HEK293T (cell line): ENCODE measurements around the gene S100A16.

Experiments used
- CTCF ChIA-PET: fragments of 350-600 bp; formaldehyde crosslinking; extraction: SDS; loops from one replicate; lab custom pipeline; 2021; ENCODE audit warnings: antibody characterized with exemption, inconsistent platforms; lab: Yijun Ruan, JAX
- POLR2A ChIA-PET: fragments of 350-600 bp; formaldehyde crosslinking; extraction: SDS; loops from one replicate; lab custom pipeline; 2020; ENCODE audit warnings: antibody characterized with exemption, inconsistent platforms; lab: Yijun Ruan, JAX
- DNase-seq: peaks from one replicate; pipeline ENCODE4 v3.0.0; 2012; ENCODE audit warnings: mixed read lengths; ENCODE audit errors: extremely low spot score
- ARNT ChIP-seq: fragments of 450-650 bp; IDR thresholded peaks from 2 replicates; pipeline ENCODE4 v1.6.1; 2017; ENCODE audit warnings: mild to moderate bottlenecking
- BHLHE40 ChIP-seq: fragments of 450-650 bp; IDR thresholded peaks from 2 replicates; pipeline ENCODE4 v1.6.1; 2016; ENCODE audit warnings: mild to moderate bottlenecking, moderate library complexity, borderline replicate concordance
- CTBP1 ChIP-seq: fragments of 450-650 bp; IDR thresholded peaks from 2 replicates; pipeline ENCODE4 v1.6.1; 2016; ENCODE audit warnings: borderline replicate concordance
- ELF4 ChIP-seq: fragments of 450-650 bp; IDR thresholded peaks from 2 replicates; pipeline ENCODE4 v1.6.1; 2017; ENCODE audit warnings: antibody characterized with exemption
- FOXA1 ChIP-seq: fragments of 450-650 bp; IDR thresholded peaks from 2 replicates; pipeline ENCODE4 v1.6.1; 2016; ENCODE audit warnings: mild to moderate bottlenecking
- FOXK2 ChIP-seq: fragments of 450-650 bp; IDR thresholded peaks from 2 replicates; pipeline ENCODE4 v1.6.1; 2016; ENCODE audit warnings: mild to moderate bottlenecking
- FOXM1 ChIP-seq: fragments of 450-650 bp; IDR thresholded peaks from 2 replicates; pipeline ENCODE4 v1.6.1; 2017; ENCODE audit warnings: mild to moderate bottlenecking, borderline replicate concordance
- HDGF ChIP-seq: fragments of 450-650 bp; IDR thresholded peaks from 2 replicates; pipeline ENCODE4 v1.6.1; 2017; ENCODE audit warnings: antibody characterized with exemption, borderline replicate concordance
- L3MBTL2 ChIP-seq: fragments of 450-650 bp; conservative IDR thresholded peaks from 2 replicates; pipeline ENCODE4 v1.6.1; 2016; ENCODE audit warnings: mild to moderate bottlenecking
- LEF1 ChIP-seq: fragments of 450-650 bp; IDR thresholded peaks from 2 replicates; pipeline ENCODE4 v1.6.1; 2017; ENCODE audit warnings: mild to moderate bottlenecking, borderline replicate concordance
- NFRKB ChIP-seq: fragments of 450-650 bp; IDR thresholded peaks from 2 replicates; pipeline ENCODE4 v1.6.1; 2016; ENCODE audit warnings: mild to moderate bottlenecking, moderate library complexity
- SP1 ChIP-seq: fragments of 450-650 bp; IDR thresholded peaks from 2 replicates; pipeline ENCODE4 v1.6.1; 2017
- SUZ12 ChIP-seq: fragments of 450-650 bp; IDR thresholded peaks from 2 replicates; pipeline ENCODE4 v1.6.1; 2016; ENCODE audit warnings: mild to moderate bottlenecking
- TARDBP ChIP-seq: fragments of 450-650 bp; IDR thresholded peaks from 2 replicates; pipeline ENCODE4 v1.6.1; 2016
- ZNF384 ChIP-seq: fragments of 450-650 bp; IDR thresholded peaks from 2 replicates; pipeline ENCODE4 v1.6.1; 2016
- TF ChIP-seq, protein P1 (sequence below): fragments of 450-650 bp; IDR thresholded peaks from 2 replicates; pipeline ENCODE4 v1.6.1; 2016

S100A16 gene

GRCh38 chr1:153624965-153625611, 12.2 kb upstream of the S100A16 start:
- TF ChIP-seq SP1, result no peak
- no peak for TF ChIP-seq TARDBP
- TF ChIP-seq FOXA1, result no peak
- TF ChIP-seq ZNF384, result no peak
- POLR2A ChIA-PET, result interaction anchor here (2.6 kb wide), 1 partner anchor 9 kb away, joined by 13 read pairs; the partner anchor contains the start of gene CHTOP
- CTCF ChIA-PET, result no interaction called here

GRCh38 chr1:153623101-153623500, 10.2 kb upstream of the S100A16 start:
- no peak for DNase-seq
- ChIA-PET POLR2A (interaction anchor here (1.0 to 2.6 kb wide), 2 partner anchors 8 to 11 kb away, joined by 4 to 13 read pairs; partner anchors contain the start of gene CHTOP), CTCF (interaction anchor here (0.6 to 0.7 kb wide), 3 partner anchors 17 to 113 kb away, joined by 3 to 5 read pairs (median 4); no protein-coding TSS in a partner anchor)
- TF ChIP-seq NFRKB (no peak), ZNF384 (no peak), ELF4 (no peak), HDGF (no peak), FOXK2 (no peak), FOXA1 (no peak), L3MBTL2 (no peak), TARDBP (no peak), CTBP1 (no peak), SUZ12 (no peak)

More at GRCh38 chr1:153624965-153625611, 12.2 kb upstream of the S100A16 start:
- DNase-seq, result no peak

GRCh38 chr1:153619171-153619570, 6.2 kb upstream of the S100A16 start:
- DNase-seq, result no peak
- no peak for TF ChIP-seq NFRKB
- ChIA-PET POLR2A (interaction anchor here (1.9 to 6.3 kb wide), 2 partner anchors 8 to 15 kb away, joined by 7 to 72 read pairs; partner anchors contain the start of genes CHTOP, S100A1 and S100A13), CTCF (interaction anchor here (1.2 to 2.5 kb wide), 2 partner anchors 8 to 47 kb away, joined by 3 to 11 read pairs; partner anchors contain the start of gene S100A13)

GRCh38 chr1:153617663-153618062, 4.7 kb upstream of the S100A16 start:
- DNase-seq, result no peak
- CTCF ChIA-PET, result interaction anchor here (2.5 kb wide), 1 partner anchor 10 kb away, joined by 11 read pairs; the partner anchor contains the start of gene S100A13
- no peak for TF ChIP-seq BHLHE40
- TF ChIP-seq TARDBP, result no peak
- no peak for TF ChIP-seq HDGF
- no peak for TF ChIP-seq NFRKB
- TF ChIP-seq SUZ12, result no peak
- no peak for TF ChIP-seq FOXA1
- no peak for TF ChIP-seq CTBP1
- TF ChIP-seq L3MBTL2, result no peak
- TF ChIP-seq FOXK2, result no peak
- no peak for TF ChIP-seq FOXM1
- no peak for TF ChIP-seq ZNF384
- TF ChIP-seq, protein P1, sequence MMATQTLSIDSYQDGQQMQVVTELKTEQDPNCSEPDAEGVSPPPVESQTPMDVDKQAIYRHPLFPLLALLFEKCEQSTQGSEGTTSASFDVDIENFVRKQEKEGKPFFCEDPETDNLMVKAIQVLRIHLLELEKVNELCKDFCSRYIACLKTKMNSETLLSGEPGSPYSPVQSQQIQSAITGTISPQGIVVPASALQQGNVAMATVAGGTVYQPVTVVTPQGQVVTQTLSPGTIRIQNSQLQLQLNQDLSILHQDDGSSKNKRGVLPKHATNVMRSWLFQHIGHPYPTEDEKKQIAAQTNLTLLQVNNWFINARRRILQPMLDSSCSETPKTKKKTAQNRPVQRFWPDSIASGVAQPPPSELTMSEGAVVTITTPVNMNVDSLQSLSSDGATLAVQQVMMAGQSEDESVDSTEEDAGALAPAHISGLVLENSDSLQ, result no peak
- TF ChIP-seq SP1, result no peak
- no peak for TF ChIP-seq ARNT
- TF ChIP-seq LEF1, result no peak
- POLR2A ChIA-PET, result interaction anchor here (0.7 to 6.3 kb wide), 2 partner anchors 9 to 17 kb away, joined by 3 to 72 read pairs; partner anchors contain the start of genes S100A1 and S100A13

GRCh38 chr1:153616917-153617311, 4.0 kb upstream of the S100A16 start:
- ChIA-PET CTCF (interaction anchor here (2.5 kb wide), 1 partner anchor 11 kb away, joined by 11 read pairs; the partner anchor contains the start of gene S100A13), POLR2A (interaction anchor here (3.1 to 6.3 kb wide), 2 partner anchors 10 to 17 kb away, joined by 28 to 72 read pairs; partner anchors contain the start of genes CHTOP, S100A1 and S100A13)
- no peak for TF ChIP-seq L3MBTL2
- TF ChIP-seq NFRKB, result no peak
- no peak for TF ChIP-seq ARNT
- no peak for TF ChIP-seq BHLHE40
- TF ChIP-seq FOXM1, result no peak
- TF ChIP-seq ZNF384, result no peak
- TF ChIP-seq CTBP1, result no peak
- no peak for TF ChIP-seq HDGF
- no peak for TF ChIP-seq TARDBP
- TF ChIP-seq SP1, result no peak
- TF ChIP-seq LEF1, result no peak
- TF ChIP-seq SUZ12, result no peak
- TF ChIP-seq, protein P1, result no peak
- no peak for TF ChIP-seq FOXA1
- no peak for TF ChIP-seq ELF4
- no peak for TF ChIP-seq FOXK2
- DNase-seq, result no peak

DNA sequence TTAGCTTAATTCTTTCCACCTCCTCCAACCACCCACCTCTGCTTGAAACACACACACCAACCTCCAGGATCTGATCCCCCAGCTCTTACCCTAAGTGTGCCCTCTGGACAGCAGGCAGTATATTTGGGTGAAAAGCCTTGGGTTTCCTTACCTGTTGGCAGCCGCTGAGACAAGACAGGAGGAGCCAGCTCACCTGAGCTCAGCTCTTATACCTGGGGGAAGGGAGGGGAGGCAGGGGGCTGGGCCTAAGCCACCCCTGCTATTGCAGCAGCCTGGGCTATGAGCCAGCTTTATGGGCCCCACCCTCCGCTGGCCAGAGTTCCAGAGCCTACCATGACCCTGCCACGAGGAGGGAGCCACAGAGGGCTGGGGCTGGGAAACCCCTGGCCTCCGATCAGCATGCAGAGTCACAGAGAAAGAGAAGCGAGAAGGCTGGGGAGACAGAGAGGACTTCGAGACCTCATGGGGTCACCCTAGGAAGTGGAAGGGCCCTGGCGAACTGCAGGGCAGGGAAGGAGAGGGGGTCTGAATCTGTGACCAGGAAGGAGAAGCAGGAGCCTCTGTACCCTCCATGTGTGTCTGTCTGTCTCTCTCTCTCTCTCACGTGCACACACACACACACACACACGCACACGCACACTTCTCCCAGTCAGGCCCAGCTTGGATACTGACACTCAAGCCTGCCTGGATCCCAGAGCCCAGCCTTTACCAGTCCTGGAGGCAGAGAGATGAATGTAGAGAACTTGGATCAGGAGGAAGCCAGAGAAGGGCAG, 3.4 kb upstream of the S100A16 start, which contains the start of gene S100A14:
TSS of gene S100A14 (minus strand) at position 182 of the 773 bp plus-strand sequence. CDS start 467 bp downstream, outside the sequence.
- ChIA-PET POLR2A (interaction anchor here (1.0 to 6.3 kb wide), 3 partner anchors 11 to 18 kb away, joined by 3 to 72 read pairs (median 28); partner anchors contain the start of genes CHTOP, S100A1 and S100A13), CTCF (interaction anchor here (0.6 to 2.8 kb wide), 2 partner anchors 11 to 28 kb away, joined by 3 to 27 read pairs; partner anchors contain the start of genes S100A1 and S100A13)
- DNase-seq, result no peak
- no peak for TF ChIP-seq TARDBP
- TF ChIP-seq ARNT, result no peak
- no peak for TF ChIP-seq CTBP1
- no peak for TF ChIP-seq ELF4
- no peak for TF ChIP-seq NFRKB
- TF ChIP-seq HDGF, result no peak
- TF ChIP-seq FOXA1, result no peak
- TF ChIP-seq BHLHE40, result no peak
- no peak for TF ChIP-seq LEF1
- no peak for TF ChIP-seq L3MBTL2
- no peak for TF ChIP-seq SUZ12
- TF ChIP-seq ZNF384, result no peak
- no peak for TF ChIP-seq FOXK2
- no peak for TF ChIP-seq SP1
